ENCODE data around the gene STKLD1.
"Not testable (repeated sequence)": the region's sequence is repeated elsewhere in the genome, so short reads cannot be mapped to it uniquely, and the experiment has no call there.

STKLD1 gene

DNA sequence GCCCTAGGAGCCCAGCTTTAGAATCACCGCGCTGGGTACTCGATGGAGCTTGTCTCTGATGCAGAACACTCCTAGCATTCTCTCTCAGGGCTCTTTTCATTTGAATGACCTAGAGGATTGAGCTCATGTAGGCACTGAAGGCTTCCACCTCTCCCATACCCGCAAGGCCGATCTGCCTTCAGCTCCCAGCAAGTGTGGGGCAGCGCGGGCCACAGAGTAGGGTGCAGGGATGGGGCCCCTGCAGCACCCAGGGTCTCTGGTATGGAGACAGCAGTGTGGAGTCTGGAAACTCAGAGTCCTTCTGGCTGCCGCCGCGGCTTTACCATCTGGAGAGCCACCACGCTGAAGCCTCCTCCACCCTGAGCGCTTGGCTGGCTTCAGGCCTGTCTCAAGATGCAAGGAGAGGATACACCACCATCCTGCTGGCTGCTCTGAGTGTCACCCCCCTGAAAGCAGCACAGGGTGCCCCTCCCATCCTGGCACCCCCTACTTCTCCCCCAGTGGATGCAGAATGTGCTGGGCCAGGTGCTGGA, 12.9 kb downstream of the STKLD1 start:
- DNase-seq = no peak

DNA sequence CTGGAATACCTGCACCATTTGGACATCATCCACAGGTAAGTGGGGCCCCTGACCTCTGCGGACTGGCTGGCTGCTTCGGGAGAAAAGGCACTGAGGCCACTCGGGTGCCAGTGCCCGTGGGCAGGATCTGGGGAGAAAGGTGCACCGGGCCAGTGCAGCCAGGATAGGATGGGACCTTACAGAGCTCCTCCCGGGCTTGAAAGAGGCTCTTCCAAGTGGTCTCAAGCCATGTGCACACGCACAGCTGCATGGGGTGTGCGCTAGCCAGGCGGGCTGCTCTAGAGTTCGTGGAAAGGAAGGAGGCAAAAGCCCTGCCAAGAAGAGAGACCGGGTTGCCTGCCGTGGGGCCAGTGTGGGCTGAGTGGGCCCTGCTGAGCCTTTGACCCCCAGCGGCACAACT, 13.4 kb downstream of the STKLD1 start:
- no peak for DNase-seq

DNA sequence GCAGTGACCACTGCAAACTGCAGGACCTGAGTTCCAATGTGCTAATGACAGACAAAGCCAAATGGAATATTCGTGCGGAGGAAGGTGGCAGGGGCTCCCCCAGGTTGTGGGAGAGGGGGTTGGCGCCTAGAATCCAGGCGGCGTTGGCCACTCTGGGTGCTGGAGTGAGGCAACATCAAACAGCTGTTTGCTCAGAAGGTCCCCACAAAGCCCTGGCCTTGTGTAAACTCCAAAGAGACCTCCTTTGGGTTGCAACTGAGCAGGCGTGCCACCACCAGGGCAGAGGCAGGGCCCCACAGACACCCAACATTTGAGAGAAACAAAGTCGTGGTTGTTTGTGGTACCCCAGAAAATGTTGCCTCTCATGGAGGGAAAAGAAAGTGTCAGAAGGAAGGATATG, 14.5 kb downstream of the STKLD1 start:
- DNase-seq = no peak

GRCh38 chr9:133391449-133391848, 15.3 kb downstream of the STKLD1 start:
- not testable (repeated sequence) for DNase-seq

- not testable (repeated sequence) for DNase-seq
Observed at GRCh38 chr9:133392308-133392707, 16.1 kb downstream of the STKLD1 start.

DNA sequence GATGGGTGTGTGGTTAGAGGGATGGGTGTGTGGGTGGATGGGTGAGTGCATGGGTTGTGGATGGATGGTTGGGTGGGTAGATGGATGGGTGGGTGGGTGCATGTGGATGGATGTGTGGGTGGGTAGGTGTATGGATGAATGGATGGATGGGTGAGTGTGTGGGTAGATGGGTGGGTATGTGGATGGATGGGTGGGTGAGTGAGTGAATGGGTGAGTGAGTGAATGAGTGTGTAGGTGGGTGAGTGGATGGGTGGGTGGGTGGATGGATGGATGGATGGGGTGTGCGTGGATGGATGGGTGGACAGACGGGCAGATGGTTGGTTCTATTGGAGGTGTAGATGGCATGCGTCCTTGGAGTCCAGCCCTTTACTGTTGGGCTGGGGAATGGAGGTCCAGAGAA, 17.2 kb downstream of the STKLD1 start:
- DNase-seq = no peak

- DNase-seq = no peak
Observed at GRCh38 chr9:133394687-133395271, 18.6 kb downstream of the STKLD1 start.

GRCh38 chr9:133396952-133397351, 20.8 kb downstream of the STKLD1 start:
- no peak for DNase-seq

- no peak for DNase-seq
Observed at GRCh38 chr9:133397370-133397769, 21.2 kb downstream of the STKLD1 start.

DNA sequence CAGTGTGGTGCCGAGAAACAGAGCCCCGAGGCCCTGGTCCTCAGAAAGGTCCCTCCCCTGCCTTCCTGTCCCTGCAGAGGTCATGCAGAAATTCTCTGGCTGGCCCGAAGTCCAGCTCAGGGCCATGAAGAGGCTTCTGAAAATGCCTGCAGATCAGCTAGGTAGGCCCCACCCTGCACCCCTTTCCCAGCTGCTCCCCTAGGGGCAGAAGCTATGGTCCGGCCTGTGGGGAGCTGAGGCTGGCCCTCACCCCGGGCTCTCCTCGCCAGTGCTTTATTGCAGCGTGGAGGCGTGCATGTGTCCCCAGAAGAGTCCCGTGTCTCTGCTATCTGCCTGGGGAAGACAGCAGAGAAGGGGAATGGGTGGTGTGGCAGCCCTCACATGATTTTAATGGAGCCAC, 21.7 kb downstream of the STKLD1 start:
- no peak for DNase-seq

- no peak for DNase-seq
Observed at GRCh38 chr9:133400292-133400691, 24.1 kb downstream of the STKLD1 start.

DNA sequence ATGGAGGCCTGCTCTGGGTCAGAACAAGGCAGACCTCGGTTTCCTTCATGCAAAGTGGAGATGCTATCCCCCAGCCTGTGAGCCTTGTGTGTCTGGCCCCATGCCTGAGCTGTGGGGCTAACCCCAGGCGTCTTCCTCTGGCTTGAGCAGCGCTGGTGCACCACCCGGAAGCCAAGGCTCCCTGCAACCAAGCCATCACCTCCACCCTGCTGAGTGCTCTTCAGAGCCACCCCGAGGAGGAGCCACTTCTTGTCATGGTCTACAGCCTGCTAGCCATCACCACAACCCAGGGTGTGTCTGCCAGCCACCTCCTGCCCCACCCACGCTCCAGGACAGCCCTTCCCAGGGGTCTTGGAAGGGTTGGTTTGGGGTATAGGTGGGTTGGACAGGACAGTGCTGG, 25.4 kb downstream of the STKLD1 start:
- DNase-seq = no peak

DNA sequence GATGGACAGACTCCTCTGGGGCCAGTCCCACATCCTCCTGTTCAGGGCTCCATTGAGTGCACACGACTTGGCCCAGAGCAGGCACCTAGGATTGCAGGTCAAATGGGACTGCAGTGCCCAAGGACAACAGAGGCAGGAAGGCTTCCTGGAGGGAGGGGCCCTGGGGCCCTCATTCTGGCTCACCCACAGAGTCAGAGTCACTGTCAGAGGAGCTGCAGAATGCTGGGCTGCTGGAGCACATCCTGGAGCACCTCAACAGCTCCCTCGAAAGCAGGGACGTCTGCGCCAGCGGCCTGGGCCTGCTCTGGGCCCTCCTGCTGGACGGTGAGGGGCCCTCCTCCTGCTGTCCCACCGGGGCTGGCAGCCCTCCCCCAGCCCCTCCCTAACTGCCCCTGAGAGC, 26.5 kb downstream of the STKLD1 start:
- no peak for DNase-seq

GRCh38 chr9:133403766-133404453, 27.7 kb downstream of the STKLD1 start:
- peak; percentile 60 for DNase-seq

DNA sequence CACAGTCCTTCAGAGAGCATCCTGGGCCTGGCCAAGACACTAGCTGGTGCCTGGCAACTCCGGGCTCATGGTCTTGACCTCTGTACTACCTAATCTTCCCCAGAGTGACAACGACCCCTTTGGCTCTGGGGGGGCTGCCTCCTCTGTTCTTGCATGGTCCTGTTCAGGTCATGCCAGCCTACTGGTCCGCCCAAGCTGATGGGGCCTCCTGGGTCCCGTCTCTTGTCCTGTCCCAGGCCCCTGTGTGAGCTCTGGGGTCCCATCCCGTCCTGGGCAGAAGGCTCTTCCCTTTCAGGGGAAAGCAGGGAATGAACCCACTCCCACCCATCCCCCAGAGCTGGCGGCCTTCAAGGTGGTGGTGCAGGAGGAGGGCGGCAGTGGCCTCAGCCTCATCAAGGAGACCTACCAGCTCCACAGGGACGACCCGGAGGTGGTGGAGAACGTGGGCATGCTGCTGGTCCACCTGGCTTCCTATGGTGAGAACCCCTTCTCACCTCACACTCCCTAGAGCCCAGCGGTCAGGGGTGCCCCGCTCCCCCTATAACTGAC, 28.4 kb downstream of the STKLD1 start:
- no peak for DNase-seq

DNA sequence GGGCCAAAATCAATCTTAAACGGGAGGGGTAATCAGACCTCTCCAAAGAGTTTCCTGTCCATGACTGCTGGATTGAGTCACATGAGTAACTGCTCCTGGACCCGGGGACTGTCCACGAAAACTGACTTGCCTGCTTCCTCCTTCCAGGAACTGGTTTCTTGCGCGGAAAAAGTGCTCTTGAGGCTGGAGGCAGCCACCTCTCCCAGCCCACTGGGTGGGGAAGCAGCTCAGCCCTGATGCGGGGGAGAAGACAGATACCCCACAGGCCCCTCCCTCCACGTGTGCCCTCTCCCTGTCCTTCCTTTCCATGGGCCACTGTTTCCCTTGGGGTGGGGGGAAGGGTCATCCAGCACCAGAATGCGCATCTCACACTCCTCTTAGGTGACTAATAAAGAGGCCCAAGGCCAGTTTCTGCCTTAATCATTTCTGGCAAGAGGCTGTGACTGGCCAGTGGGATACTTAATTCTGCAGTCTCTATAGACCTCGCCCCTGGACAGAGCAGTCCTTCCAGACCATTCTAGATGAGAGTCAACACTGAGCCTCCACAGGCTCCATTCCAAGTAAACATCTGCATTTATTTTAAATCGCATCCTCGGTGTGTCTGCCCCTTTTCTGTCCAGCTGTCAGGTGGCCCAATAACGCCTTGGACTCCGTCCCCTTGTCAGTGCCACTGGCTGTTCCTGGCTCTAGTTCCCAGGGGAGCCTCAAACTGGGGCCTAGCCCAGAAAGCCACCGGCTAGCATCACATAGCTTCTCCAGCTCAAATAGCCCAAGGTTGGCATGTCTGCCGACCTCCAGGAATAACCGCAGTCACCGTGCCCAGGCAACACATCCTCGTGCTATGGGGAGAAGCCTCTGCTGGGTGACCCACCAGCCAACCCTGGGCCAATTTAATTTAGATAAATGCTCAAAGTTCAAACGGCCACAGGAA, 29.6 kb downstream of the STKLD1 start:
- no peak for DNase-seq

DNA sequence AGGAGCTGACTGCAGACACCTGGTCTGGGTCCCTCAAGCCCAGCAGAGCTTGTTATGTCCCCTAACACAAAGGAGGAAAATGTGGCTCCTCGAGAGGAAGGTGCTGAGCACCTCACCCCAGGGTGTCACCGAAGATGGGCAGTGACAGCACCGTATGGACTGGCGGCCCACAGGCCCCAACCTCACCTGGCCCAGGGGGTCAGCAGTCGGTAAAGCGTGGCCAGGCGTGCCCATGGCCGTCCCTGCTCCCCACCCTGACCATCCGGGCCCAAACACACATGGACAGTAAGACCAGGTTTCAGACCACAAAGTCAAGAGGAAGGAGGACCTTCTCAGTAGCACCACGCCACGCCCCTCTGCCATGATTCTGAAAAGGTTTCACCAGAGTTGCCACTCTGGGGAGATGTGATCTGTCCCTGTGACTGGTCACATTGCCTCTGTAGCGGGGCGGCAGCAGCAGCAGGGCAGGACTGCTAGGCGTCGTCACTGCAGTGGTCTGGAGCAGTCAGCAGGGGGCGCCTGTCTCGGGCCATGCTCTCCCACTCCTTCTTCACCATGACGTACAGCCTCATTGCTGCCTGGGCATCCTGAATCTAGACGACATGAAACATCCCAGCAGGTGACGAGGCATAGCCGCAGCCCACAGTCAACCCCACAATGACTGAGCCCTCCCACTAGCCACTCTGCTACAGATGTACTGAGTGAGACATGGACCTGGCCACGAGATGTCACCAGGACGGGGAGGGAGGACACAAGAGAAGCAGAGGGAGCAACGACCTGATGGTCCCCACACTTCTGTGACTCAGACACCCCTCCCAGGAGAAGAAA, 30.5 kb downstream of the STKLD1 start:
- peak; percentile 67 for DNase-seq

DNA sequence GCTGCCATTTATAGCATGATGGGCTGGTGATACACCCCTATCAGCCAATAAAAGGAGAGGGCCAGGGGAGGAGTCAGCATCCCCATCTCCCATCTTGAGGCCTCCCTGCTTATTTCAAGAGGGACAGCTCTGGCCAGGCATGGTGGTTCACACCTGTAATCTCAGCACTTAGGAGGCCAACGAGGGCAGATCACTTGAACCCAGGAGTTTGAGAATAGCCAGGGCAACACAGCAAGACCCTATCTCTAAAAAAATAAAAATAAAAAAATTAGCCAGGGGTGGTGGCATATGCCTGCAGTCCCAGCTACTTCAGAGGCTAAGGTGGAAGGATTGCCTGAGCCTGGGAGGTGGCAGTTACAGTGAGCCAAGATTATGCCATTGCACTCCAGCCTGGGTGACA, 31.9 kb downstream of the STKLD1 start:
- no peak for DNase-seq

DNA sequence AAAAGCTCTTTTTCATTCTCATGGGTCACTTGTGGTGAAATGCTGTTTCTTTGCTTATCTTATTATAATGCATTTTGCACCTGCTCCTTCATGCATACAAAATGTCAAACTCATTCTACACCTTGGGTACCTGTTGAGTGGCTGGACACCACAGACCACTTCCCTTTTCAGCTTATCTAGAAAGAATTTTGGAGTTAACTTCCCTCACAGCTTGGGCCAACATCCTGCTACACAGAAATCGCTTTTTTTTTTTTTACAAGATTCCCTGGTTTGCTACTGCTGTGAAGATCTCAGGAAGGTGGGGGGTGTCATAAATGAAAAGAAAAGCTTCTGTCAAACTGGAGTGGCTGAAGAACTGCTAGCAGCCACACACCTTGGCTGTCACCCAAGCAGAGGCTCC, 39.0 kb downstream of the STKLD1 start:
- no peak for DNase-seq

DNA sequence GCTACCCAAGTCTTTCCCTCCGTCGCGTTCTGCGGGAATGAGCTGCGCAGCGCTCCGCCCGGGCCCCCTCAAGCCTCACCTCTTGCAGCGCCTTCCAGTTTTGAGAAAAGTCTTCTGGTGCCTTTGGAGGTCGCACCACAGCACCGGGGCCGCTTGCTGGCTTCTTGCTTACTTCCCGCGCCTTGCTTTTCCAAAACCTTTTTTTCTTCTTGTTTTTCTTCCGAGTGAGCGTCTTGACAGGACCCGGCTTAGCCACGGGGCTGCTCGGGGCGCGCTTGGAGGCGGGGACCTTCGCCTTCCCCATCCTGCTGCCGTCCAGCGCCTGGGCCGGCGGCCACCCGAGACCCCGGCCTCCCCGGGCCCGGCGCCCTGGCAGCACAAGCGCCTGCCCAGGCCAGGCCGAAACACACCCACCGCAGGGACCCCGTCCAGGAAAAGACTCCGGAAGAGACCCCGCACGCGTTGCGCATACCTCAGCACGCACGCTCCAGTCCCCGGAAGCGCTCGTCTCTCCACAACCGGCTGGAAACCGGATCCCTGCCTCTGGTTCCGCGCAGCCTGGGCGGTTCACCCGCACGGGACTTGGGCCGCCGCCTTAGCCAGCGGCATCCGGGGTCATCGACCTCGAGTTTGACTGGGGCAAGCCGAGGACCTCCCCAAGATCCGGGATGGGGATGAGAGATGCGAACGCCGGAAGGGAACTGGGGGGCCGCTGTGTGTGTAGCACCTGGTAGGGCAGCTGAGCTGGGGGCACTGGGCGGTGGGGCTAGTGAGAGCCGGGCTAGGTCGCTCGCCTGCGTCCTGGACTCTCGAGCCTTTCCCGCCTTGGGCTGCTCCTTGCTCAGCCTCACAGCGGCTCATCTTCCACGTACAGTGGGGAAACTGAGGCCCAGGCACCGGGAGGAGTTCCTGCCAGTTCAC, 41.6 kb downstream of the STKLD1 start, which contains the start of gene REXO4:
Gene REXO4, minus strand, starts transcription at position 470 of the 921 bp plus-strand sequence. Its CDS starts 166 bp downstream, at position 304.
- peak; percentile 72 for DNase-seq

- DNase-seq = no peak
Observed at GRCh38 chr9:133419005-133419404, 42.8 kb downstream of the STKLD1 start.

Data from activated CD4-positive, alpha-beta T cell treated with anti-CD3 and anti-CD28 coated beads for 1 hour (primary cell).